Measurements from ENCODE around the gene MYO10. TPM values are rescaled to one million over a fixed set of nuclear protein-coding genes. Genes with fewer than 3 reads are reported as not detected.

Gene MYO10
- polyA plus RNA-seq, 3 donors: 0.23 to 1.1 (median 0.35) TPM

DNA sequence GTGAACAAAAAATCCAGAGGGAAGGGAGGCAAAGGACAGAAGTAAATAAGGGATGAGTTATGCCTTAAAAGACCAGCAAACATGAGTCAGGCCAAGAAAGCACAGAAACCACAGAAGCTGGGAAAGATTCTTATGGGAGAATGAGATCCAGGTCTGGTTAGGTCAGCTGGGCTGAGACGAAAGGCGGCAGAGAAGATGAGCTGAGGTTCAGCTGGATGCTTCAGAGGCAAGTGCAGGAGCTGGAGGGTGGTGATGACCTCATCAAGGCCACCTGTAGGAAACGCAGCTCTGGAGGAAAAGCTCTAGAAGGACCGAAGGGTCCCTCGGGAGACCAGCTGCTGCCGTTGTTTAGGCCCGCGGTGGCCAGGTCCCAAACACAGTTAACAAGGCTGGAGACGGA is 152.0 kb downstream of the MYO10 start:
- Mint-ChIP-seq H3K9me3 (peaks cover 0 to 2% (median 0%) of the 10 kb centered on the region in 7 donors), H3K4me3 (no peak overlapping the region), H3K27ac (peak overlapping the region in 1 of 7 donors; percentile 30), H3K36me3 (peaks cover 0 to under 1% of the 10 kb centered on the region in 2 donors), H3K27me3 (ENCODE audit: low read depth in 3 of 3) (peaks cover 1 to 3% (median 2%) of the 10 kb centered on the region in 3 donors), H3K4me1 (peaks cover 3% of the 10 kb centered on the region)
- Histone ChIP-seq H3K36me3 (replicated peaks in 1 of 2; ENCODE audit: control insufficient read depth in 1 of 2, insufficient read depth in 2 of 2, low read length in 2 of 2) (no peaks in the 10 kb centered on the region), H3K9me3 (replicated peaks in 1 of 2; ENCODE audit: control insufficient read depth in 1 of 2, insufficient read depth in 1 of 2, low read length in 2 of 2) (no peaks in the 10 kb centered on the region), H2AFZ (ENCODE audit: insufficient read depth, low read depth, low read length, poor library complexity, severe bottlenecking) (no peak overlapping the region), H3K27ac (ENCODE audit: low read depth in 1 of 2, low read length in 2 of 2) (no peak overlapping the region), H4K20me1 (ENCODE audit: insufficient read depth, low read length) (no peaks in the 10 kb centered on the region), H3K79me2 (ENCODE audit: insufficient read depth, low read length) (no peaks in the 10 kb centered on the region), H3K4me1 (ENCODE audit: control insufficient read depth in 1 of 2, insufficient read depth in 2 of 2, low read length in 2 of 2) (no peaks in the 10 kb centered on the region), H3K4me3 (replicated peaks in 1 of 3; ENCODE audit: low read depth in 2 of 3, low read length in 3 of 3) (no peak overlapping the region), H3K27me3 (ENCODE audit: control insufficient read depth in 2 of 2, insufficient read depth in 2 of 2, low read length in 2 of 2) (no peaks in the 10 kb centered on the region), H3K9ac (ENCODE audit: insufficient read depth, low read length, poor library complexity, severe bottlenecking) (no peak overlapping the region), H3K4me2 (replicated peaks; ENCODE audit: extremely low read depth, low read length, poor library complexity, severe bottlenecking) (no peak overlapping the region)
- TF ChIP-seq, protein P1, sequence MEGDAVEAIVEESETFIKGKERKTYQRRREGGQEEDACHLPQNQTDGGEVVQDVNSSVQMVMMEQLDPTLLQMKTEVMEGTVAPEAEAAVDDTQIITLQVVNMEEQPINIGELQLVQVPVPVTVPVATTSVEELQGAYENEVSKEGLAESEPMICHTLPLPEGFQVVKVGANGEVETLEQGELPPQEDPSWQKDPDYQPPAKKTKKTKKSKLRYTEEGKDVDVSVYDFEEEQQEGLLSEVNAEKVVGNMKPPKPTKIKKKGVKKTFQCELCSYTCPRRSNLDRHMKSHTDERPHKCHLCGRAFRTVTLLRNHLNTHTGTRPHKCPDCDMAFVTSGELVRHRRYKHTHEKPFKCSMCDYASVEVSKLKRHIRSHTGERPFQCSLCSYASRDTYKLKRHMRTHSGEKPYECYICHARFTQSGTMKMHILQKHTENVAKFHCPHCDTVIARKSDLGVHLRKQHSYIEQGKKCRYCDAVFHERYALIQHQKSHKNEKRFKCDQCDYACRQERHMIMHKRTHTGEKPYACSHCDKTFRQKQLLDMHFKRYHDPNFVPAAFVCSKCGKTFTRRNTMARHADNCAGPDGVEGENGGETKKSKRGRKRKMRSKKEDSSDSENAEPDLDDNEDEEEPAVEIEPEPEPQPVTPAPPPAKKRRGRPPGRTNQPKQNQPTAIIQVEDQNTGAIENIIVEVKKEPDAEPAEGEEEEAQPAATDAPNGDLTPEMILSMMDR (IDR thresholded peaks at IDR 0.05): no peak
- DNase-seq: no peak
- WGBS (ENCODE audit: insufficient coverage): 99% methylated on average over 9 of the region's 9 CpGs
- intact Hi-C loops (cut with micrococcal nuclease): no loop called here

DNA sequence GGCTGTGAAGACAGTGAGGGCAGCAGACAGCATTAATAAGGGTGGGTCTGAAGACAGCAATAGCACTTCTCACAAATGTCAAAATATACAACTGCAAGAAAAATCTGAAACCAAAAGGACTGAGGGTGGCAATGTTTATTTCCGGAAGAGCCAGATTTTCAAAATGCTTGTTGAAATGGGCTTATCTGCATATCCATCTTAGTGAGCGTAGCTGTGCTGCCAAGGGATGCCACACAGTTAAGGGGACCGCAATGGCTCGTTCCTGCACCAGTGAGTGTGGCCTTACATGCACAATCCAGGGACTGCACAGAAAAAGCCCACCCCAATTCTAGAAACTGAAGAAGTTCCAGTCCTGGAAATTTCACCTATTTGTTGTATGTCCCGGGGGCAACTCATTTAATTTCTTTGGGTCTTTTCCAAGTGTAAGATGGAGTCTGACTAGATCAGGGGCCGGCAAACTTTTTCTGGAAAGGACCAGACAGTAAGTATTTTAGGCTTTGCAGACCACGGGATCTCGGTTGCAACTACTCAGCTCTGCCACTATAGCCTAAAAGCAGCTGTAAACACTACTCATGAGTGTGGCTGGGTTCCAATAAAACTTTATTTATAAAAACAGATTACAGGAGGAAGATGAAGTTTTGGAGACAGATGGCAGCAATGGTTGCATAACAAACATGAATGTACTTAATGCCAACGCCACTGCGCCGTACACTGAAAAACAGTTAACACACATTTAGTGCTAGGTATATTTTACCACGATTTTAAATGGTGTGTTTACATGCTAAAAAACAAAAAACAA is 154.1 kb downstream of the MYO10 start:
- 95% methylated on average over 4 of the region's 12 CpGs for WGBS (ENCODE audit: insufficient coverage)
- Mint-ChIP-seq H3K9me3 (peaks cover 0 to 2% (median 0%) of the 10 kb centered on the region in 7 donors), H3K27me3 (ENCODE audit: low read depth in 3 of 3) (peaks cover 0 to 2% (median 0%) of the 10 kb centered on the region in 3 donors), H3K4me3 (no peak overlapping the region), H3K36me3 (peaks cover 0 to 9% of the 10 kb centered on the region in 2 donors), H3K27ac (no peak overlapping the region), H3K4me1 (peaks cover 5% of the 10 kb centered on the region)
- no peak for DNase-seq
- no peak overlapping the region for H3K4me3 ChIP-seq (replicated peaks in 1 of 3; ENCODE audit: low read depth in 2 of 3, low read length in 3 of 3)
- H3K27me3 ChIP-seq (ENCODE audit: control insufficient read depth in 2 of 2, insufficient read depth in 2 of 2, low read length in 2 of 2): no peaks in the 10 kb centered on the region
- H3K9me3 ChIP-seq (replicated peaks in 1 of 2; ENCODE audit: control insufficient read depth in 1 of 2, insufficient read depth in 1 of 2, low read length in 2 of 2): no peaks in the 10 kb centered on the region
- no peak overlapping the region for H3K27ac ChIP-seq (ENCODE audit: low read depth in 1 of 2, low read length in 2 of 2)
- TF ChIP-seq, protein P1 (IDR thresholded peaks at IDR 0.05): no peak
- no peaks in the 10 kb centered on the region for H3K79me2 ChIP-seq (ENCODE audit: insufficient read depth, low read length)
- no peaks in the 10 kb centered on the region for H3K36me3 ChIP-seq (replicated peaks in 1 of 2; ENCODE audit: control insufficient read depth in 1 of 2, insufficient read depth in 2 of 2, low read length in 2 of 2)
- H3K4me1 ChIP-seq (ENCODE audit: control insufficient read depth in 1 of 2, insufficient read depth in 2 of 2, low read length in 2 of 2): no peaks in the 10 kb centered on the region
- intact Hi-C loops (cut with micrococcal nuclease): no loop called here
- no peak overlapping the region for H2AFZ ChIP-seq (ENCODE audit: insufficient read depth, low read depth, low read length, poor library complexity, severe bottlenecking)
- H4K20me1 ChIP-seq (ENCODE audit: insufficient read depth, low read length): no peaks in the 10 kb centered on the region
- H3K4me2 ChIP-seq (replicated peaks; ENCODE audit: extremely low read depth, low read length, poor library complexity, severe bottlenecking): no peak overlapping the region
- no peak overlapping the region for H3K9ac ChIP-seq (ENCODE audit: insufficient read depth, low read length, poor library complexity, severe bottlenecking)
